Right renal pelvis (tissue), 4 donors: ENCODE measurements around the gene FRMD6. TPM values are rescaled to one million over a fixed set of nuclear protein-coding genes. Genes with fewer than 3 reads are reported as not detected.
A peak's percentile ranks its signal among the peaks of the same experiment; 100 is the strongest.
"Not testable (repeated sequence)": the region's sequence is repeated elsewhere in the genome, so short reads cannot be mapped to it uniquely, and the experiment has no call there.

Experiments used
- DNase-seq, 4 donors: peaks; one replicate each; pipeline ENCODE4 v3.0.0-alpha.2; 2013; ENCODE audit warnings: low read depth in 4 of 4, low spot score in 3 of 4, missing footprints in 1 of 4
- polyA plus RNA-seq, 4 donors: library from polyadenylated mRNA; unstranded; fragments of 120-200 nt; gene quantifications; one replicate each; pipeline ENCODE4 v1.2.1, GENCODE V29; 2013; ENCODE audit not compliant: insufficient read length in 4 of 4

The FRMD6 gene
- polyA plus RNA-seq, 4 donors: 18.0 to 21.0 (median 20.6) TPM

- not testable (repeated sequence) for DNase-seq
Measured at GRCh38 chr14:51765726-51766125, 114.0 kb downstream of the FRMD6 start.

- DNase-seq: not testable (repeated sequence)
Measured at GRCh38 chr14:51766586-51766985, 114.9 kb downstream of the FRMD6 start.

GRCh38 chr14:51769261-51769660 is 117.6 kb downstream of the FRMD6 start:
- DNase-seq: not testable (repeated sequence)

GRCh38 chr14:51774209-51774608 is 122.5 kb downstream of the FRMD6 start:
- DNase-seq: no peak

GRCh38 chr14:51776102-51776894 is 124.6 kb downstream of the FRMD6 start:
- peak; percentile 31 to 53 (median 41) for DNase-seq

- DNase-seq: peak; percentile 39 to 70 (median 49)
Measured at GRCh38 chr14:51780006-51780692, 128.4 kb downstream of the FRMD6 start.

Other genes with a start within 250 kb of the FRMD6 start
- 10 to 100 TPM; 65.0 to 92.0 (median 87.2) TPM for gene GNG2, start 208.7 kb downstream of the FRMD6 start, polyA plus RNA-seq